ENCODE measurements around the gene FXYD3. TPM values are rescaled to one million over a fixed set of nuclear protein-coding genes. Genes with fewer than 3 reads are reported as not detected.
A peak's percentile ranks its signal among the peaks of the same experiment; 100 is the strongest.

FXYD3 gene
- total RNA-seq, 3 donors from 2014 or later = 1,086 to 3,973 (median 3,185) TPM

DNA sequence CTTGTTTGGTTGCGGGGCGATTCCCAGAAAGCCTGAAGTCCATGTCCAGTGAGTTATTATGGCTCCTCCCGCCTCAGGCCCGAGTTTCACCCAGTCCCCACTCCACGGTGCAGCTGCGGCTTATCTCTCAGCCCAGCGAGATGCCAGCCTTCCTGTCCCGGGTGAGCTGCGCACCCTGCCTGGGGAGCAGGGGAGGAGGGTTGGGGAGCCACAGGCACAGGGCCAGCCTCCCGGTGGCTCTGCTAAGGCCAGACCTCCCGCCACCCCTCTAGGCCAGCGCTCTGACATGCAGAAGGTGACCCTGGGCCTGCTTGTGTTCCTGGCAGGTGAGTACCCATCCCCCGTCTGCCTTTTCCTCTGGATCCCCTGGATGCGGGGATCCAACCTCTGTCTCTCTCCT, 3.5 kb downstream of the FXYD3 start:
- Histone ChIP-seq H3K36me3 (ENCODE audit: low read depth) (peaks cover 3% of the 10 kb centered on the region), H3K4me3 (no peak overlapping the region), H3K9me3 (no peaks in the 10 kb centered on the region), H3K4me1 (ENCODE audit: low read depth) (peaks cover 40% of the 10 kb centered on the region)
- intact Hi-C loops (cut with DNase I, micrococcal nuclease) = no loop called here
- TF ChIP-seq CTCF (IDR thresholded peaks at IDR 0.05) = no peak
- DNase-seq = peak in 1 of 3 donors; percentile 43
- ATAC-seq = no peak

DNA sequence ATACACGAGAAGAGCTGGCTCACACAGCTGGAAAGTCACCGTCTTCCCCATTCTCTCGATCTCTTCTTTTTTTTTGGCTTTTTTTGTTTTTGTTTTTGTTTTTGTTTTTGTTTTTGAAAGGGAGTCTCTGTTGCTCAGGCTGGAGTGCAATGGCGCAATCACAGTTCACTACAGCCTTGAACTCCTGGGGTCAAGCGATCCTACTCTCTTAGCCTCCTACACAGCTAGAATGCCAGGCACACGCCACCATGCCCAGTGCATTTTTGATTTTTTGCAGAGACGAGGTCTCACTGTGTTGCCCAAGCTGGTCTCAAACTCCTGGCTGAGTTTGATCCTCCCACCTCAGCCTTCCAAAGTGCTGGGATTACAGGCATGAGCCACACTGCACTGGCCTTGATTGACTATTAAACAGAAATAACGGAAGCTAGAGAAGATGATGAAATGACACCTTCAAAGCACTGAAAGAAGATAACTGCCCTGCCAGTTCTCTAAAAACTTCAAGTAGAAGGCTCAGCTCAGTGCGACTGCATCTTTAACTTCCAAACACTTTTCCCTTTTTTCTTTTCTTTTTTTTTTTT, 4.0 kb downstream of the FXYD3 start:
- no peak for ATAC-seq
- Histone ChIP-seq H3K4me1 (ENCODE audit: low read depth) (peaks cover 37% of the 10 kb centered on the region), H3K9me3 (no peaks in the 10 kb centered on the region), H3K4me3 (no peak overlapping the region), H3K36me3 (ENCODE audit: low read depth) (peaks cover 3% of the 10 kb centered on the region)
- no peak for TF ChIP-seq CTCF (IDR thresholded peaks at IDR 0.05)
- DNase-seq = no peak
- intact Hi-C loops (cut with DNase I, micrococcal nuclease) = no loop called here

DNA sequence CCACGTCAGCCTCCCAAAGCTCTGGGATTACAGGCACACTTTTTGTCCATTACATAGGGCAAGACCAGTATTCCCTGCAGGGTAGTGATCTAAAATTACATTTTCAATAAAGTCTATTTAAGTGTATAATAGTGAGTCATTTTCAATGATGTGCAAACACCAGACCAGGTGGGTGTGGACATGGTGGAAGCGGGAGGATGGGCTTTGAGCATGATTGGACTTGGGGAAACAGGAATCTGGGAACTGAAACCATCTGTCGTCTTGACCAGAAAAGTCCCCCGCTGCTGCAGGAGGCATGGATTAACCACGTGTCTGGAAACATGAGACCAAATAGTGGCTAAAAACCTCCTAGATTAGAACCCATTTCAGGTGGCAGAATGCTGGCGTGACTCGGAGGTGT, 4.9 kb downstream of the FXYD3 start:
- Histone ChIP-seq H3K4me1 (ENCODE audit: low read depth) (peaks cover 41% of the 10 kb centered on the region), H3K36me3 (ENCODE audit: low read depth) (peaks cover 3% of the 10 kb centered on the region), H3K4me3 (no peak overlapping the region), H3K9me3 (no peaks in the 10 kb centered on the region)
- no peak for TF ChIP-seq CTCF (IDR thresholded peaks at IDR 0.05)
- DNase-seq (peak in 1 of 3 donors; percentile 65), ATAC-seq (peak; percentile 18)
- intact Hi-C loops (cut with DNase I, micrococcal nuclease) = no loop called here

DNA sequence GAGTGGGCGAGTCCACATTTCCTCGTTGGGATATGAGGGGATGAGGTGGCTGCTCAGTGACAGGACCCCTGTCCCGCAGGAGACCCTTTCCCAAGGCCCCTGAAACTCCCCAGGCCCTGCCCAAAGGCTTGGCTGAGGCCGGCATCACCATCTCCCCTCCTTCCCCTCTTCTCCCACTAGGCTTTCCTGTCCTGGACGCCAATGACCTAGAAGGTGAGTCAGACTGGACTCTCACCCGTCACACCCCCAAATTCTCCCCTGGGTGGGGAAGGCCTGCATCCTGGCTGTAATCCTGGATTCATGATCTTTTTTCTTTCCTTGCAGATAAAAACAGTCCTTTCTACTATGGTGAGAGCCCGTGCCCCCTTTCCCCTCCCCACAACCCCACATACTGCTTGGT, 5.3 kb downstream of the FXYD3 start:
- DNase-seq = peak in 1 of 3 donors; percentile 51
- intact Hi-C loops (cut with DNase I, micrococcal nuclease) = no loop called here
- no peak overlapping the region for H3K4me3 ChIP-seq

DNA sequence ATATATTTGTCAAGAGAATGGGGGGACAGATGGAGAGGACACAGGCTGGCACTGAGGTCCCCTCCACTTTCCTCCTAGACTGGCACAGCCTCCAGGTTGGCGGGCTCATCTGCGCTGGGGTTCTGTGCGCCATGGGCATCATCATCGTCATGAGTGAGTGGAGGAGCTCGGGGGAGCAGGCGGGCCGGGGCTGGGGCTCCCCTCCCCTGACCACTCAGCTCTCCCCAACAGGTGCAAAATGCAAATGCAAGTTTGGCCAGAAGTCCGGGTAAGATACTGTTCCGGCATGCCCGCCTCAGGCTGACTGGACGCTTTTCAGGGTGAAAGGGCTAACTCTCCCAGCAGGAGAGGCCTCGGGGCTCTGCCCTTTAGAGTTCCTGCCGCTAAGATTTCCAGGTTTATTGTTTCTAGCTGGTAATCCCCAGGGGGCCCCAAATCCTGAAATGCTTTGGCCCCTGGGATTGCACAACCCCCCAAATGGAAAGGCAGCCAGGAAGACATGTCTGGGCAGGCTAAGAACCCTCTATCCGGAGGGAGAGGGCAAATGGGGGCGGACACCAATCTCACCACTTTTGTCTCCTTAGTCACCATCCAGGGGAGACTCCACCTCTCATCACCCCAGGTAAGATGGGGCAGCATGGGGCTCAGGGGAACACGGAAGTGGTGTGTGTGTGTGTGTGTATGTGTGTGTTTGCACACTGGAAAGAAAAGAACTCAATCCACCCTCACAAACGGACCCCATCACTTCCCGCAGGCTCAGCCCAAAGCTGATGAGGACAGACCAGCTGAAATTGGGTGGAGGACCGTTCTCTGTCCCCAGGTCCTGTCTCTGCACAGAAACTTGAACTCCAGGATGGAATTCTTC, 7.3 kb downstream of the FXYD3 start:
- intact Hi-C loops (cut with DNase I, micrococcal nuclease) = no loop called here
- H3K4me1 ChIP-seq (ENCODE audit: low read depth) = peaks cover 59% of the 10 kb centered on the region
- H3K36me3 ChIP-seq (ENCODE audit: low read depth) = peaks cover 3% of the 10 kb centered on the region
- no peak for DNase-seq
- ATAC-seq = no peak
- no peak overlapping the region for H3K4me3 ChIP-seq
- no peaks in the 10 kb centered on the region for H3K9me3 ChIP-seq
- TF ChIP-seq CTCF (IDR thresholded peaks at IDR 0.05) = no peak

More for the DNA sequence above, 5.3 kb downstream of the FXYD3 start:
- Histone ChIP-seq H3K9me3 (no peaks in the 10 kb centered on the region), H3K4me1 (ENCODE audit: low read depth) (peaks cover 45% of the 10 kb centered on the region), H3K36me3 (ENCODE audit: low read depth) (peaks cover 3% of the 10 kb centered on the region)
- peak; percentile 27 for ATAC-seq
- TF ChIP-seq CTCF (IDR thresholded peaks at IDR 0.05) = no peak

Data from mucosa of descending colon (tissue), 3 donors.